Measurements from ENCODE around the gene TRIM22.
A peak's percentile ranks its signal among the peaks of the same experiment; 100 is the strongest.
"Not testable (repeated sequence)": the region's sequence is repeated elsewhere in the genome, so short reads cannot be mapped to it uniquely, and the experiment has no call there.

Gene TRIM22, protein sequence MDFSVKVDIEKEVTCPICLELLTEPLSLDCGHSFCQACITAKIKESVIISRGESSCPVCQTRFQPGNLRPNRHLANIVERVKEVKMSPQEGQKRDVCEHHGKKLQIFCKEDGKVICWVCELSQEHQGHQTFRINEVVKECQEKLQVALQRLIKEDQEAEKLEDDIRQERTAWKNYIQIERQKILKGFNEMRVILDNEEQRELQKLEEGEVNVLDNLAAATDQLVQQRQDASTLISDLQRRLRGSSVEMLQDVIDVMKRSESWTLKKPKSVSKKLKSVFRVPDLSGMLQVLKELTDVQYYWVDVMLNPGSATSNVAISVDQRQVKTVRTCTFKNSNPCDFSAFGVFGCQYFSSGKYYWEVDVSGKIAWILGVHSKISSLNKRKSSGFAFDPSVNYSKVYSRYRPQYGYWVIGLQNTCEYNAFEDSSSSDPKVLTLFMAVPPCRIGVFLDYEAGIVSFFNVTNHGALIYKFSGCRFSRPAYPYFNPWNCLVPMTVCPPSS

DNA sequence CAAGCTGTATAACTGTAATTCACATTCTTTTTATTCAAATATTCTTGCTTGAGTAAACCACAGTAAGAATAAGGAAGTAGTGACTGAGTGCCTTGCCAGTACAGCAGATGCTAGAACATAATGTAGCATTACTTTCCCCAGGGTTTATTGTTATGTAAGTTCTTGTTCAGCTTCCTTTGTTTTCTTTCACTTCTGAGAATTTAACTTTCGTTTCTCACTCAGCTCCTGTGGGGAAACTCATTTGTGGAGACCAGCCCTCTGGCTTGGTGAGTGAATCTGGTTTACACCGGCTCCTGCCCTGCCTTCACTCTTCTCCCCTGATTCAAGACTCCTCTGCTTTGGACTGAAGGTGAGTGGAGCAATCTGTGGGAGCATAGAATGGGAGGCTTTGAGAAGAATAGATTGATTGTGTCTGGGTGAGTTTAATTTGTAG lies at the start of gene TRIM22:
Gene TRIM22, plus strand, starts transcription at position 240 of the 433 bp plus-strand sequence. CDS start 6,443 bp downstream, outside the sequence.
- peak; percentile 31 for DNase-seq (ENCODE audit: low read depth)

DNA sequence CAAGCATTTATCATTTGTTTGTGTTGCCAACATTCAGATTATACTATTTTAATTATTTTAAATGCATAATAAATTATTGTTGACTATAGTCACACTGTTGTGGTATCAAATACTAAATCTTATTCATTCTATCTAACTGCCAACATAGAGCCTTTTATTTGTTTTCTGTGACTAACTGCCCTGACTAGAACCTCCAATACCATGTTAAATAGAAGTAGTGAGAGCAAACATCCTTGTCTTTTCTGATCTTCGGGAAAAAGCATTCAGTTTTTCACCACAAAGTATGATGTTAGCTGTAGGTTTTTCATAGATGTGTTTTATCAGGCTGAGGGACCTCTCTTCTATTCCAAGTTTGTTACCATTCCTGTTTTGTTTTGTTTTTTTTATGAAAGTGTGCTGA lies 49.6 kb upstream of the TRIM22 start:
- no peak for DNase-seq (ENCODE audit: low read depth)

DNA sequence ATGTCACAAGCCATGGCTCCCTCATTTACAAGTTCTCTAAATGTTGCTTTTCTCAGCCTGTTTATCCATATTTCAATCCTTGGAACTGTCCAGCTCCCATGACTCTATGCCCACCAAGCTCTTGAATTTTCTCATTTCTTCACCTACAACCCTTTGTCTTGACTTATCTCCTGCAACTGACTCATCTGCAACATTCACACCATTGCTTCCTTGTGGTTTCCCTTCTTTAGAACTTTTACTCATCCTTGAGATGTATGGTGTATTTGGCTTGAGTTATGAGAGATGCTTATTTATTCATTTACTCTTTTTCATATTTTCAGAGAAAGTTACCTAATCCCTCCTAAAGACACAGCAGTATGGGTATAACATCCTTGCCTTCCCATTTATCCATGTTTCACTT lies 46.0 kb upstream of the TRIM22 start:
- no peak for DNase-seq (ENCODE audit: low read depth)

DNA sequence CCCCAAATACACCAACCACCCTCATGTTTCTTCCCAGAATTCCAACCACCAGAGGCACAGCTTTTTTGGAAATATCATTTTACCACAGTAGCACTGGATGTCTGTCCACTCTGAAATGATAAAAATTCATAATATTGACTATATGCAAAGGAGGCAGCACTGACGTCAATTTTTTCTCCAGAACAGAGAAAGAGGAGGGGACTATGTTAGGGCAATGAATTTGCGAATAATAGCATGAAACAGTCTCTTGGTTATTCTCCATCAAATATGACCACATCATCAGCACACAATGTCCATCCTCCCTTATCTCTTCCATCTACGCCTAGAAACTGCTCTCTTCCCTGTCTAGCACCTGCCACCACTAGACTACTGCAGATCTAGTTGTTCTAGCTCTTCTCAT lies 43.5 kb upstream of the TRIM22 start:
- no peak for DNase-seq (ENCODE audit: low read depth)

DNA sequence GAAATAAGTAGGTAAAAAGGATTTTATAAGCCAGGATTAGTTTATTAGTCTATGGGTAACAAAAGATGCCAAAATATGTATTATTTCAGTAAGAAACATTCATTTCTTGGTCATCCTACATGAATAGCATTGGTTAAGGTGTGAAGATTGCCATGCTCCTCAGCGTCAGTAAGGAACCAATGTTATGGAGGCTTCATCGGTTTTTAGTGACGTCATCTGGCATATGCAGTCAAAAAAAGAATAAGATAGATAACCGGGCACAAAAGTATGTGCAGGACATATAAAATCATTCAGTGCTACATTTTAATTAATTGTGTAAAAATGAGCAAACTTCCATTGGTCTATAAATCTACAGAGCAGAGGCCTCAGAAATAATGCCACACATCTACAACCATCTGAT lies 34.1 kb upstream of the TRIM22 start:
- DNase-seq (ENCODE audit: low read depth): no peak

DNA sequence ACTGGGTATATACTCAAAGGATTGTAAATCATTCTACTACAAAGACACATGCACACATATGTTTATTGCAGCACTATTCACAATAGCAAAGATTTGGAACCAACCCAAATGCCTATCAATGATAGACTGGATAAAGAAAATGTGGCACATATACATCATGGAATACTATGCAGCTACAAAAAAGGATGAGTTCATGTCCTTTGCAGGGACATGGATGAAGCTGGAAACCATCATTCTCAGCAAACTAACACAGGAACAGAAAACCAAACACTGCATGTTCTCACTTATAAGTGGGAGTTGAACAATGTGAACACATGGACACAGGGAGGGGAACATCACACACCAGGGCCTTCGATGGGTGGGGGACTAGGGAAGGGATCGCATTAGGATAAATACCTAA lies 32.6 kb upstream of the TRIM22 start:
- not testable (repeated sequence) for DNase-seq (ENCODE audit: low read depth)

DNA sequence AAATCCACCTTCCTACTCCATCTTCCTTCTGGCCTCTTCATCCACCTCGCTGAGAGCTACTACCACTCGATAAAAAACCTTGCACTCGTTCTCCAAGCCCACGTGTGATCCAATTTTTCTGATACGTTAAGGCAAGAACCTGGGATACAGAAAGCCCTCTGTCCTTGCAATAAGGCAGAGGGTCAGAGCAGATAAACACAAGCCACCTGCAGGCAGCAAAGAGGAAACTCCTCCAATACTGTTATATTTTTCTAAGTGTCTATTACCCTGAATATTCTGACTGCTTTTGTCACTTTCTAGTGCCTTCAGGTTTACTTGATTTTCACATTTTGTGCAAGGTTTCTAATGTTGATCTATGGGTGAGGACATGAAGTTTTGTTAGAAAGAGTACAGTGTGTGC lies 31.3 kb upstream of the TRIM22 start:
- no peak for DNase-seq (ENCODE audit: low read depth)

DNA sequence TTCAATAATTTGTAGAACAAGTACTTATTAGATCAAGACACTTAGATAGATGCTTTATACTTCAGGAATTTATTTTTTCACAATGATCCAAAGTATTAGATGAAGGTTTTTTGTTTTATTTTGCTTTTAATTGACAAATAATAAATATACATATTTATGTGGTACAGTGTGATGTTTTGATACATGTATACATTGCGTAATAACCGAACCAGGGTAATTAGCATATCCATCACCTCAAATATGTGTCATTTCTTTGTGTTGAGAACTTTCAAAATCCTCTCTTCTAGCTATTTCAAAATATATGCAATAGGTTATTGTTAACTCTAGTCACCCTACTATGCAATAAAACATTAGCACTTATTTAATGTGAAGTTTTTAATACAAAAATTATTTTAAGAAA lies 26.1 kb upstream of the TRIM22 start:
- DNase-seq (ENCODE audit: low read depth): no peak

DNA sequence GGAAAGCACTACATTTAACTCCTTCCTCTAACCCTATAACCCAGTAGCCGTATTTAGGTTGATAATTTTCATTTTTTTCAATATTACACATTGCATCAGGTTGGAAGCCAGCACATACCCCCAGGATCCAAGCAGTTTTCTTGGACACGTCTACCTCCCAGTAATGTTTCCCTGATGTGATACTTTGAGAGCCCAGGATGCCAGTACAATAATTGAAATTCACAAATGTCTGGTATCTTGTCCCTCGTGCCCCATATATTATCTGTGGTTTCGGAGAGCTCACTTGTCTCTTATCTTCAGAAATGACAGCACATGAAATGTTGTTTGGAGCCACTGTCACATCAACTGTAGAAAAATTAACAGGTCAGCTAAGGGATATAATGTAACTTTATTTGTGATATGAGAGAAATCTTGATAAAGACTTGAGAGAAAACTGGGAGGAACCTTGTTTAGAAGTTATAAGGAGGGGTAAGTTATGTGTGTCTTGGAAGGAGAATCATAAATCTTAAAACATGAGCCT lies 24.5 kb upstream of the TRIM22 start:
- DNase-seq (ENCODE audit: low read depth): no peak

DNA sequence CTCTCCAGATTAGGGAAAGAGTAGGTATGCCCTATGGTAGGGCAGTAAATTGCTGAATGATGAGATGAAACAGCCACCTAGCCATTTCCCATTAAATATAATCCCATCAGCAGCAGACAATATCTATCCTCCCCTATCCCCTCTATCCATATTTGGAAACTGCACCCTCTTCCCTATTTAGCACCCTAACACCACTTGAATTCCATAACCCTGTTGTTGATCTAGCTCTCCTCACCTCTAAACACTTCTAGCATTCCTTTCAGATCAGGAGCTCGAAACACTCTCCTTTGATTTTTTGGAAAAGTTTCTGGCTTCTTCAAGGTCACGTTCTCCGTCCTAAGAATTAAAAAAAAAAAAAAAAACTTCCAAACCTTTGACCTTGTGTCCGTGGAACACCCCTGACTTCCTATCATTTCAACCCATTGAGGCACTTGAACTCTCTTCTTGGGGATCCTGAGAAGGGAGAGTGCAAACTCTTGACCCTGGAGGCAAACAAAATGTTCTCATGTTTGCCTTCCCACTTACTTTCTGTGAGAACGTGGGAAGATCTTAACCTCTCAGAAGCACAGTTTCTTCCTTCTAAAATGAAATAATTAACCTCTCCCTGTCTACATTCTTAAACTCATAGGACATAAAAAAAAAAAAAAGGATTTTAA lies 23.7 kb upstream of the TRIM22 start:
- DNase-seq (ENCODE audit: low read depth): no peak

DNA sequence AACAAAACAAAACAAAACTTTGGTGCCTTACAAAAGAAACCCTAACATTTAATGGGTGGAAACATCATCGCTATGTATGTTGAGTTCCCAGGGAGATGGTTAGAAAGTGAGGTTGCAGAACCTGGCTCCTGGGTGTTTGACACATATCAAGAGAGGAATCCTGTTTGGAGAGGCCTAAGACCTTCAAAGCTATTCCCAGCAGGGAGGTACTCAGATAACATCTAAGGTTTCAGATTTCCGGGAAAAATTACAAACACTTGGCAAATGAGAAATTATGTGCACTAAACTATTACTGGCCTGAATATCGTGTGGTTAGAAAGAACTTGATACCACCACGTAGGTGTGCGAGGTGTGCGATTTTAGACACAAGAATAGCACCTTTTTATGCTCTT lies 23.2 kb upstream of the TRIM22 start:
- DNase-seq (ENCODE audit: low read depth): no peak

DNA sequence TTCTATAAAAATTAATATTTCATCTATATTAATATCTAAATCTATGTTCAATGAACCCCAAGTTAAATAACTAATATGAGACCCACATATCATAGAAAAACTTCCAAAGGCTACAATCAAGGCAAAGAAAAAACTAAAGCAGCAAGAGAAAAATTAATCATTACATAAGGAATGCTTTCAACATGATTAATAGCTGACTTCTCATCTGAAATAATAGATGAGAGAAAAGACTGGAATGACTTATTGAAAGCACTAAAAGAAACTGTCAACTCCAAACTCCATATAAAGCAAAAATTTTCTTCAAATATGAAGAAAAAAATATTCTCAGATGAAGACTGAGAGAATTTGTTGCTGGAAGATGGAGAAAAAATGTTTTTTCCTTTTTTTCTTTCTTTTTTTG lies 17.8 kb upstream of the TRIM22 start:
- DNase-seq (ENCODE audit: low read depth): no peak

DNA sequence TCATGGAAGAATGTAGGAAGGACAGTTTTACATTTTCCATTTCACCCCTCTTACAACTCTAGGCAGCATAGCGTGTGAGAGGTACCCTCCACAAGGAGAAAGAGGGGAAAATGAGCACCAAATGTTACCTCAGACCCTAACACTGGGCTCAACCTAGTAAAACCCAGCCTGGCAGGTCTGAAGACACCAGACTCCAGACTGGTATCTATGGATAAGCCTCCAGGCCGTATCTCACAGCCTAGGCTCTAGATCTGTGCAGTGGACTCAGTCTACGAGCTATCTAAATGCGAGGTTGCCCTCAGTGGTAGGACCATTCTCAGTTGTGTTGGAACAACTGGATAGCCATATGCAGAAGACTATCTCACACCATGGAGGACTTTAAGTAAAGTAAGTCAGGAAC lies 15.2 kb upstream of the TRIM22 start:
- no peak for DNase-seq (ENCODE audit: low read depth)

DNA sequence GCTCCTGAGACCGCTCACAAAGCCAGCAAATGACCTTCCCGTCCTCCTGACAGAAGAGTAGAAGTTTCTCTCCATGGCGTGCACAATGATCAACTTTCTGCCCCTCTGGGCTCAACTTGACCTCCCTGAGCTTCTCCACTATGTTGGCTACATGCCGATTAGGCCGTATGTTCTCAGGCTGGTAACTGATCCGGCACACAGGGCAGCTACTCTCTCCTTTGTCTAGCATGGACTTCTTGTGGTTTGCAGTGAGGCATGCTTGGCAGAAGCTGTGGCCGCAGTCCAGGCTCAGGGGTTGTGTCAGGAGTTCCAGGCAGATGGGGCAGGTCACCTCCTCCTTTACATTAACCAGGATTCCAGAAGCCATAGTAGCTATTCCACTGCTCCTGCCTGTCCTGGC lies 9.8 kb upstream of the TRIM22 start:
- no peak for DNase-seq (ENCODE audit: low read depth)

DNA sequence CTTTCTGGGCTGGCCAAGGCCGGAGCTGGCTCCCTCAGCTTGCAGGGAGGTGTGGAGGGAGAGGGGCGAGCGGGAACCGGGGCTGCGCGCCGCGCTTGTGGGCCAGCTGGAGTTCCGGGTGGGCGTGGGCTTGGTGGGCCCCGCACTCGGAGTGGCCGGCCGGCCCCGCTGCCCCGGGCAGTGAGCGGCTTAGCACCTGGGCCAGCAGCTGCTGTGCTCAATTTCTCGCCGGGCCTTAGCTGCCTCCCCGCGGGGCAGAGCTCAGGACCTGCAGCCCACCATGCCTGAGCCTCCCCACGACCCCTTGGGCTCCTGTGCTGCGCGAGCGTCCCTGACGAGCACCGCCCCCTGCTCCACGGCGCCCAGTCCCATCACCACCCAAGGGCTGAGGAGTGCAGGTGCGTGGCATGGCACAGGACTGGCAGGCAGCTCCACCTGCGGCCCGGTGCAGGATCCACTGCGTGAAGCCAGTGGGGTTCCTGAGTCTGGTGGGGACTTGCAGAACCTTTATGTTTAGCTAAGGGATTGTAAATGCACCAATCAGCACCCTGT lies 6.6 kb upstream of the TRIM22 start:
- DNase-seq (ENCODE audit: low read depth): not testable (repeated sequence)

DNA sequence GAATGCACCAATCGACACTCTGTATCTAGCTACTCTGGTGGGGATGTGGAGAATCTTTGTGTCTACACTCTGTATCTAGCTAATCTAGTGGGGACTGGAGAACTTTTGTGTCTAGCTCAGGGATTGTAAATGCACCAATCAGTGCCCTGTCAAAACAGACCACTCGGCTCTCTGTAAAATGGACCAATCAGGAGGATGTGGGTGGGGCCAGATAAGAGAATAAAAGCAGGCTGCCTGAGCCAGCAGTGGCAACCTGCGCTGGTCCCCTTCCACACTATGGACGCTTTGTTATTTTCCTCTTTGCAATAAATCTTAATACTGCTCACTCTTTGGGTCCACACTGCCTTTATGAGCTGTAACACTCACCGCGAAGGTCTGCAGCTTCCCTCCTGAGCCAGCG lies 6.0 kb upstream of the TRIM22 start:
- not testable (repeated sequence) for DNase-seq (ENCODE audit: low read depth)

DNA sequence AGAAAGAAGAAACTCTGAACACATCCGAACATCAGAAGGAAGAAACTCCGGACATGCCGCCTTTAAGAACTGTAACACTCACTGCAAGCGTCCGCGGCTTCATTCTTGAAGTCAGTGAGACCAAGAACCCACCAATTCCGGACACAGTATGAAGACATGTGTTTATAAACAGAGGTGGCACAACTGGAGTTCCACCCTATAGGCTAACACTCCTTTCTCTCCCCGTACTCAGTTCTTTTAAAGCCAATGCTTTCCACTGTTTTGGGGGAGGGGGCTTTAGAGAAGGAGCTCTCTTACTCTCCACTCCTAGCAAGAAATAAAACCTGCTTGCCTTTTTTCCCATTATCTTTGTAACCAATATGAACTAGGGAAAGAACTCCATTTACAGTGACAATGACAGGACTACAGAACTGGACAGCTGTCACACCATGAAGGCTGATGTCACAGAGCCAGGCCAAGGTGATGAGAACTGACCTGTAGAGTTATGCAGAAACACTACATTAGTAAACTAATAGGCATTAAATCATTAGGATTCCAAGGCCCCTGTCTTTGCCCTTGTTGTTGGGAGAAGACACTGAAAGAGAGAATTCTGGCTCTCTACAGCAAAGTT lies 5.4 kb upstream of the TRIM22 start:
- DNase-seq (ENCODE audit: low read depth): no peak

DNA sequence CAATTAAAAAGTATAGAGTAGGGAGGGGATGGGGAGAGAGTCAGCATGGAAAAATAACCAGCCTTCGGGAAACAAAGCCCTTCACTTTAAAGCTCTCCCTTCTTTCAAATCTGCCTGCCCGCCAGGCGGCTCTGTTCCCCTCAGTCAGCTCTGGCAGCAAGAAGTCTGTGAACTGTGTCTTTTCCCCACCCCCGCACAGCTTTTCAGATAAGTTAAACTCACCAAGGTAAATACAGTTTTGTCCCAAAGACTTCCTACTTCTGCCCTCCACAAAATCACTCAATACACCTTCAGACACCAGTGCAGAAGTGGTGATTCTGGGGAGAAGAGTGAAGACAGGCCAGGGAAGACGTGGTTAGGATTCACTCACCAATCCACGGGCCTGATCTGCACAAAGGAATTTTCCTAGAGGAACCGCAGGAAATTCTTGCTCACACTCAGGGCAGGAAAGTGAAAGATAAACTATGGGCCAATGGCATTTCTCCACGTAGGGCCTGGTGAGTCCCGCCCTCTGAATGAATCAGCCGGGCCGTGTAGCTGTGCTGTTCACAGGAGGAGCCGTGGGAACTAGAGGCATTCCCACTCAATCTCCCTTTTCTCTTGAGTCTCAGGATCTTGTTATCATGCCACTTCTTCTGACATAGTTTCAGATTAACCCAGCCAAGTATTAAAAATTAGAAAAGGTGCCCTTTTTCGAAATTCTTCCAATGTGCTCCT lies 4.8 kb upstream of the TRIM22 start, which contains the start of gene TRIM5:
Gene TRIM5, minus strand, starts transcription at position 429 of the 717 bp plus-strand sequence. CDS start 4,897 bp downstream, outside the sequence.
- peak; percentile 56 for DNase-seq (ENCODE audit: low read depth)

DNA sequence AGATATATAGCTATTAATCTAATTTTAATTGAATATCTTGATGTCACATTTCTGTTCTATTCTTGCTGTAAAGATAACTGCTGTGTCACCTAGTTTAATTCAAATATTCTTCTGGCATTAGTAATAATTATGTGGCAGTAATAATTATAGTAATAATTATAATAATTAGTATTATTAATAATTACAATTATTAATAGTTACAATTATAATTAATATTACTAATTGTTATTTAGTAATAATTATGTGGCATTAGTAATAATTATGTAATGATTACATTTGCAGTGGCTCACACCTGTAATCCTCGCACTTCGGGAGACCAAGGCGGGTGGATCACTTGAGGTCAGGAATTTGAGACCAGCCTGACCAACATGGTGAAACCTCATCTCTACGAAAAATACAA lies 3.2 kb upstream of the TRIM22 start:
- no peak for DNase-seq (ENCODE audit: low read depth)

DNA sequence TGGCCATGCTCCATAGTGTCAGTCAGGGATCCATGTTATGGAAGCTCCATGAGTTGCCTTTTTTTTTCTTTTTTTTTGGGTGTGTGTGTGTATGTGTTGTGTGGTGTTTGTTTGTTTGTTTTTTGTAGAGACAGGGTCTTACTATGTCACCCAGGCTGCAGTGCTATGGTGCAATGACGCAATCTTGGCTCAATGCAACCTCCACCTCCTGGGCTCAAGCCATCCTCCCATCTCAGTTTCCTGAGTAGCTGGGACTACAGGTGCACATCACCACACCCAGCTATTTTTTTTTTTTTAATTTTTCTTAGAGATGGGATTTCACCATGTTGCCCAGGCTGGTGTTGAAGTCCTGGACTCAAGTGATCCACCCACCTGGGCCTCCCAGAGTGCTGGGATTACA lies 1.1 kb upstream of the TRIM22 start:
- DNase-seq (ENCODE audit: low read depth): no peak

DNA sequence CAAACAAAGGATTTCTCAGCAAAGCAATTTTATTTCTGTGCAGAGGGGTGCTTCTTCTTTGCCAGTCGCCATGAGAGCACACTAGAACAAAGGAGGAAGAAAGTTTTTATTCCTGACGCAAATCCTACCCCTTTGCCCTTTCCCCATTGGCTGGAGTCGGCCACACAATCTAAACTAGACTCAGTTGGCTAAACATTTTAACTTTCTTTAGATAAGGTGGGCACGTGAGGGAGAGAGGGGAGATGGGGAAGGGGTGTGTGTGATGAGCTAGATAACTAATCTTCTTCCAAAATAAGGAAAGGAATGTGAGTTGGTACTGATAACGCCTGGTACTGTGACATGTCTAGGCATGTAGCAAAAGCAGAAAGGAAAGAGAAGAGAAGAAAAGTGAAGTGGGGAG lies 626 bp downstream of the TRIM22 start:
- DNase-seq (ENCODE audit: low read depth): no peak

DNA sequence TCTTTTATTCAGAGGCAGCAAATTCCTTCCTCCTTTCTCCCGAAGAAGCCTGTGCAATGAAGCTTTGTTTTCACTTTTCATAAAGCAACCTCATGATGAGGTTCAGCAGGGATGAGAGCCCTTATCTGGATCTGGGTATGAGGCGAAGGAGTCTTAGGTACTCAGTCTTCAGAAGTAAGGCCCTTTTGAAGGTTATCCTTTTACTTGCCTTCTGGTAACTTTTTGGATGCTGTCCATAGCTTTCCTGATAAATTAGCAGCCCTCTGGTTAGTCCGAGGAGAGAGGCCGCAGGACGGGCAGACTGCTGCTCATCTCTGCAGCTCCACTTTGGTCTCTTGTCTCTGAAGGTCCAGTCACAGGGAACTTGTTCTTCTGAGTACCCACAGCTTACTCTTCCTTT lies 1.1 kb downstream of the TRIM22 start:
- DNase-seq (ENCODE audit: low read depth): no peak

All from activated T-helper 1 cell treated with Interleukin-2 at 50 U/mL for 16 hours (primary cell).